ENCODE results near the gene IFNB1.

The IFNB1 gene

DNA sequence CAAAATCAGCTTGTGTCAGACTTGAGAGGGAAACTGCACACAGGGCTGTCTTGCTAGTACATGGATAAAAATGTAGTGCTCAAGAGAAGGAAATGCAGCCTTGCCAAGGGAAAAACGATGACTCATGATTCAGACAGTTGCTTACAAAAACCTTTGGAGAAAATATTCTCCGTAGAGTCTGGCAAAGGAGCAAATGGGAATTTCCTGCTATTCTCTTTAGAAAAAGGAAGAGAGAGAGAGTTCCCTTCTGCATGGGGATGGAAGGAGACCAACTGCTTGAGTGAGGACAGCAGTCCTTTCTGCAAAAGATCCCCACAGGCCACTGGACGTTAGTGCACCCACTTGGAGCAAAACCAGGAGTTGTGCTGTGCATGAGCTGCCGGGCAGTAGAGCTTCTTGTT is 7.6 kb downstream of the IFNB1 start:
- DNase-seq (ENCODE audit: low read depth in 2 of 2), result no peak

DNA sequence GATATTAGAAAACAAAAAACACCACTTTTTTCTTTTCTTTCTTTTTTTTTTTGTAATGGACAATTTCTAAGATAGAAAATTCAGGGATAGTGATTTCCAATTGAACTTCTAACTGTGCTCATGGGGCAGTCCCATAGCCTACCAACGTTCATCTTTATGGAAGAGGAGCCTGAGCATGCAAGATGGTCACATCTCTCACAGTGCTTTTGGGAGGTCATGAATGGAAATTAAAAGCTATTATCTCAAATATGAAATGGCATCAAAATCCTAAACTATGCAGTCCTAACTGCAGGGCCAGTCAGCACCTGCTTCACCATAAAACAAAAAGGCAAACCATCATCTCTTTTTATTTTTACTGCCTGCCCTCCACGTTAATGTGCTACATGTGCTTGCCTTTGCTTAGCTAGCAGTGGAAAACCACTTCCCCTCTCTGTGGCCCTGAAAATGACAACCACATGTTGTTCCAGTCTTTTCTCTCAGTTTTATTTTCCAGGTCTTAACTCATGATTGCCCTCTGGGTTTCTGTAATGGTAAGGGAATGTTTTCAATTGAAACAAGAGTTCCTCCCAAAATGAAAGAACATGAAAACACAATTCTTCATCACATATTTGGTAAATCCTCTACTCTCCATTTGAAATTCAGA is 16.7 kb downstream of the IFNB1 start:
- no peak for DNase-seq (ENCODE audit: low read depth in 2 of 2)

DNA sequence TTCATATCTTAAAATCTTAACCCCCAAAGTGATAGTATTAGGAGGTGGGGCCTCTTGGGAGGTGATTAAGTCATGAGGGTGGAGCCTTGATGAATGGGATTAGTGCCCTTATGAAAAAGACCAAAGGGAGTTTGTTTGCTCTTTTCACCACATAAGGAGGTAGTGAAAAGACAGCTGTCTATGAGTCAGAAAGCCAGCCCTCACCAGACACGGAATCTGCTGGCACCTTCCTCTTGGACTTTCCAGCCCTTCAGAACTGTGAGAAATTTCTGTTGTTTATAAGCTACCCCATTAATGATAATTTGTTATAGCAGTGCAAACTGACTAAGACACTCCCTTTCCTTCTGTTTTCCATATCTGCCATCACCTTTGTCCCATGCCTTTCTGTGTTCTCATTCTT is 20.8 kb downstream of the IFNB1 start:
- DNase-seq (ENCODE audit: low read depth in 2 of 2), result no peak

- no peak for DNase-seq (ENCODE audit: low read depth in 2 of 2)
These were observed 23.9 kb downstream of the IFNB1 start for GRCh38 chr9:21053851-21054250.

- DNase-seq (ENCODE audit: low read depth in 2 of 2), result no peak
These were observed 30.5 kb downstream of the IFNB1 start for GRCh38 chr9:21047281-21047691.

DNA sequence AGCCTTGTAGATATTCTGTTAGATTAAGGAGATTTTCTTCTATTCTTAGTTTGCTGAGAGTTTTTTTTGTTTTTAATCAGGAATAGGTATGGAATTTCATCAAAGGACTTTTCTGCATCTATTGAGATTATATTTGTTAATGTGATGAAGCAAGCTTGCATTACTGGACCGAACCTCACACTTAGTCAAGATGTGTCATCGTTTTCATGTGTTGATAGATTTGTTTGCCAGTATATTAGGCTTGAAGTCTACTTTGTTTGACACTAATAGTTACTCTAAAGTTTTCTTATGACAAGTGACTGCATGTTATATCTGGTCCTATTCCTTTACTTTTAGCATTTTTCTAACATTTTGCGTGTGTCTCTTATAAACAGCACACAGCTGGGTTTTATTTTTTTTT is 33.9 kb downstream of the IFNB1 start:
- DNase-seq (ENCODE audit: low read depth in 2 of 2), result no peak

- DNase-seq (ENCODE audit: low read depth in 2 of 2), result no peak
These were observed 35.3 kb downstream of the IFNB1 start for GRCh38 chr9:21042466-21042865.

- no peak for DNase-seq (ENCODE audit: low read depth in 2 of 2)
These were observed 38.4 kb downstream of the IFNB1 start for GRCh38 chr9:21039302-21039701.

GRCh38 chr9:21037278-21037677 is 40.5 kb downstream of the IFNB1 start:
- DNase-seq (ENCODE audit: low read depth in 2 of 2), result no peak

DNA sequence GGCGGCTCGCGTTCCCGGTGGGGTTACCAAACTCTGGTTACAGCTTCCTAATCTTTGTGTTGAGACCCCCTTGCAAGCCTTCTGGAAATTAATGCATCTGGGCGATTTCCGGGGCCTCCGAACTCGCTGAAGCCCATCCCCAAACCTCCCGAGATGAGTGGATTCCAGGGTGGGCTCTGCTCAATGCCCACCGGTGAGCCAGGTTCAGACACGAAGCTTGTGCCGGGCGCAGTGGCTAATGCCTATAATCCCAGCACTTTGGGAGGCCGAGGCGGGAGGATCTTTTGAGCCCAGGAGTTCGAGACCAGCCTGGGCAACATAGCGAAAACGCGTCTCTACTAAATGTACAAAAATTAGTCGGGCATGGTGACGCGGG is 45.9 kb downstream of the IFNB1 start:
- DNase-seq (ENCODE audit: low read depth in 2 of 2), result no peak

DNA sequence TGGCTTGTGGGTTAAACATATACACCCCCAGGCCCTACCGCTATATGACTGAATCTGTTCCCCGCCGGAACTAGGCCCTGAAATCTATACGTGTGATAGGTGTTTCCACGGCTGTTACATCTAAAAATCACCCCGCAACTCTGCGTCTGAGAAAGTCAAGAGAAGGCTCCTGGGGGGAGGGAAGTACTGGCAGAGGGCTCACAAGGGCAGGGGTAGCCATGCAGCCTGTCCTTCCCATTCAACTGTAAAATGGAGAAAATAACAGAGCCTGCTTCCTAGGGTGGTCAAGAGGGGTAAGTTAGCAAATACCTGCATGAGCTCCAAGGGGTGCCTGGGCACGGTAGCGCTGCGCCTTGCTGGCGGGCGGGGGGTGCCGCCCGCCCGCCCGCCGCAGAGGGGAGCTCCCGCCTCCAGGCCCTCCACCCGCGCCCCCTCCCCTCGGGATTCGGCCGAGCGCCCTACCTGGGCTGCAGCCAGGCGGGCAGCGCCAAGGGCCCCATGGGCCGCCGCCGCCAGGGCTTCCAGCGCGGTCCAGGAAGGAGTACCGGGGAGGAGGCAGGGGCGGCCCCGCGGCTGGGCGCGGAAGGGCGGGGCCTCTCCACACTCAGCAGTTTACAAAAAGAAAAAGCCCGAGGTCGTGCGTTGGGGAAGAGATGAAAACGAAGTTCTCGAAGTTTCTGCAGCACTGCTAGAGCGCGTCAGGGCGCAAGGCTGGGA is 46.5 kb downstream of the IFNB1 start, which contains the start of gene HACD4:
Gene HACD4 (minus strand): TSS at position 550 of the 717 bp plus-strand sequence. CDS start 50 bp downstream, at position 500.
- DNase-seq (ENCODE audit: low read depth in 2 of 2), result peak; percentile 37 to 44

DNA sequence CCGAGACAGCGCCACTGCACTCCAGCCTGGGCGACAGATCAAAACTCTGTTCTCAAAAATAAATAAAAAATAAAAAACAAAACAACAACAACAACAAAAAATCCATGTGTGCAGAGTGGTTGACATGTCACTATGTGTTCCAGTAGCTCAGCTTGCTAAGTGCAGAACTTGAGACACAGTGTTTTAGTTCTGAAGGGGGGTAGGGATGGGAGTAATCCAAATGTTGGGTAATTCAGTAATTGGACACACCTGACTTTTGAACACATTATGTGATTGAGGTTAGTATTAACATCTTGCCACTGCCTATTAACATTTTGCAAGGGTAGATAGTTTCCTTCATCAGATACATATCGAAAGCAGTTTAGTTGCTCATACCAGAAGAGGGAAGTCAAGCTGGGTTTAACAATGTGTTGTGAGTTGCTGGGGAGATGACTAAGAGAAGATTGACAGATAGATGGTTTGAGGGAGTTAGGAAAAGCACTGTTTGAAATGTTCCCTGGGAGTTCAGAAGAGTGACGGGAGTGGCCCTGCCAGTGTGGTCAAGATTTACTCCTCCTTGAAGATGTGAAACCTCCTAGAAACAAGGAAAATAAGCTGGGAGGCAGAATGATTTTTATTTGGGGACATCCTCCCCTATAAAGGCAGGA is 47.2 kb downstream of the IFNB1 start:
- DNase-seq (ENCODE audit: low read depth in 2 of 2), result no peak

GRCh38 chr9:21029661-21030060 is 48.1 kb downstream of the IFNB1 start:
- DNase-seq (ENCODE audit: low read depth in 2 of 2), result no peak

DNA sequence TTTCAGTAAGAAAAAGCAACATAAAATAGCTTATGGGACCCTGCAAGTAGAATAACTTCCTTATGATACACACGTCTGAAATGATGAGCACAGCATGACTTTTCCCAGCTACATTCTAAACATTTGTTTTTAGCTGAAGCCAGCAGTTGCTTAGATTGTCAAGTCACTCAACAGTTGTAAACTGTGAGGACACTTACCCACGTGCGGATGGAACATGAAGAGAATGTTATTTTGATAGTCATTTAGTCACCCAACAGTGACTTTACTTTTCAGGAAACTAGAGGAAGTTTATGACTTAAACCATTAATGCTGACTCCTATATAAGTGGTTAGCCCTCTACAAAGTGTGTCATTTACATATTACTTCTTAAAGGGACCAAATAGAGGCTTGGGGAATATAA is 49.3 kb downstream of the IFNB1 start:
- DNase-seq (ENCODE audit: low read depth in 2 of 2), result no peak

DNA sequence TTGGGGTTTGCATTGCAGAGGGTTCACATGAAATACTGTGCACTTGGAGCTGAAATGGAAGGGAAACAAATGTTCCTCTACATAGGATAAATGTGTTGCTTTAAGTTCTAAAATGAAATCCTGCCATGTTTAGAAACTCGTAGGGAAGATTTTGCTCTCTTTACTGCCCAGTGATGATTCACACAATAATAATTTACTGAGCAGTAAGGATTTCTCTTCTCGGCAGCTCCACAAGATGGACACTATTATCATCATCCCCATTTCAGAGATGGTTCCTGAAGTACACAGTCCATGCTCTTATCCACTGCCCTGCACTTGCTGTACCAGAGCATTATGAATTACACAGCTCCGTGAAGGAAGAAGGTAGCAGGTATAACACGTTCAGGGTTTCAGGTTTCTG is 50.4 kb downstream of the IFNB1 start:
- no peak for DNase-seq (ENCODE audit: low read depth in 2 of 2)

Data from stimulated activated CD4-positive, alpha-beta T cell treated with anti-CD3 and anti-CD28 coated beads, Interleukin-15, amount 100 ng/mL, for 48 hours (primary cell).